ENCODE data around the gene JUN. TPM values are rescaled to one million over a fixed set of nuclear protein-coding genes. Genes with fewer than 3 reads are reported as not detected.

JUN gene
- total RNA-seq, 1 donor from 2014 or later: 54.8 TPM

DNA sequence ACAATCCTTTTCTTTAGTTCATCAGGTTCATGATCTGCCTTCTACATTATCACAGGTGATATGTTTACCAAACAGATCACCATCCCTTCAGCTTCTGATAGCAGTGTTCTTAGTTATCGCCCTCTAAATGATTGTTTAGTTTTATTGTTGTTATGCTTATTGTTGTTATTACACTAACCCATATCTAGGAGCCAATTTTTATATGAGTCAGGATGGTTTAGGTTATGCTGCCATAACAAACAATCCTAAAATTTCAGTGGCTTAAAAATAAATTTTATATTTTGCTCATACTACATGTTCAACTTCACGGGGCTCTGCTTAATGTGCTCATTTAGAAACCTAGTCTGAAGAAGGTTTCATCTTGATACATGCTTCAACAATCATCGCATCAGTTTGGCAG, 4.4 kb upstream of the JUN start:
- intact Hi-C loops (cut with DNase I): loop anchor here (10.0 kb wide), 3 partner anchors 97 to 267 kb away; no protein-coding TSS in a partner anchor
- ATAC-seq (ENCODE audit: poor library complexity): no peak
- no peak for DNase-seq

DNA sequence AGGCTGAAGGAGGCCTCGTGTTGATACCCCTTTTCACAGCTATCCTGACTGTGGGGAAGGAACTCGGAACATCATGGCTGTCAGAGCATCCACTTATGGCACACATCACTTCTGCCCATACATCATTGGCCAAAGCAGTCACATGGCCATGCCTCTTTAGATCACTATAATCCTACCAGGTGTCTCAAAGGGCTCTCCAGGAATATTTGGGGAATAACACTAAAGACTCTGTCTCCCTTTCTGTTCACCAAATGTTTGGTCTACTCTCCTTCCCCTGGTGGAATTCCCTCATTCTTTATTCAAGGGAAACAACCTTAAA, 3.0 kb upstream of the JUN start:
- intact Hi-C loops (cut with DNase I): loop anchor here (10.0 kb wide), 3 partner anchors 98 to 268 kb away; no protein-coding TSS in a partner anchor
- ATAC-seq (ENCODE audit: poor library complexity): no peak

DNA sequence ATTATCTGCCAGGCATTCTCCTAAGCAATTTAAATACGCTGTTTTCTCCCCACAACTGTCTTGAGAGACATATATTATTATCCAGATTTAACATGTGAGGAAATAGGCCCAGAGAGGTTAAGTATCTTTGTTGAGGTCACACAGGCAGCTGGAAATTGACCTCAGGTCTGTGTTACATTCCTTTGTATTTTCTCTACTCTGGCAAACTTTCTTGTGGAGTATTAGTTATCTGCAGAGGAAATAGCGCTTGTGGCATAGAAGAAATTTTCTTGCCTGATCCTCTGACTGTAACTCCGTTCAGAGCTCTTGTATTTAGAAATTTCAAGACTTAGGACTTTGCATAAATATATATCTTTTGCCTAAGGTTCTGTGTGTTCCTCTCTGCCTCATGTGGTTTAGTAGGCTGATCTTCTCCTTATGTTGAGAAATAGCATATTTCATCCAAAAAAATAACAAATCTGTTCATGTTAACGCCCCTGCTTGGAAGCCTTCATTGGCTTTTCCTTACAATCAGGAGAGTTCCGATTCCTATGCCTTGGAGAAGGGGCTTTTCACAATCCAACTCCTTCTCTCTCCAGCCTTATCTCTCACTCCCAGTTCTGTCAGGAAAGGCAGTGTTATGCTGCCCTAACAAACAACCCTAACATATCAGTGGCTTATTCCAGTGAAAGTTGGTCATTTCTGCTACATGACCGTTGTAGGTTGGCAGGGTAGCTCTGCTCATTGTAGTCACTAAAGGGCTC, 2.5 kb upstream of the JUN start:
- intact Hi-C loops (cut with DNase I): loop anchor here (10.0 kb wide), 3 partner anchors 98 to 268 kb away; no protein-coding TSS in a partner anchor
- DNase-seq: no peak
- no peak for ATAC-seq (ENCODE audit: poor library complexity)

More for the DNA sequence above, 3.0 kb upstream of the JUN start:
- DNase-seq: no peak

GRCh38 chr1:58785442-58786058, 1.7 kb upstream of the JUN start:
- intact Hi-C loops (cut with DNase I): loop anchor here (2.0 to 10.0 kb wide), 5 partner anchors 29 to 511 kb away; partner anchors contain the start of gene FGGY
- DNase-seq (peak; percentile 77), ATAC-seq (ENCODE audit: poor library complexity) (peak; percentile 21)

GRCh38 chr1:58784758-58785441, 1.1 kb upstream of the JUN start:
- intact Hi-C loops (cut with DNase I): loop anchor here (2.0 to 10.0 kb wide), 7 partner anchors 30 to 912 kb away; partner anchors contain the start of gene FGGY
- DNase-seq (peak; percentile 94), ATAC-seq (ENCODE audit: poor library complexity) (peak; percentile 37)

DNA sequence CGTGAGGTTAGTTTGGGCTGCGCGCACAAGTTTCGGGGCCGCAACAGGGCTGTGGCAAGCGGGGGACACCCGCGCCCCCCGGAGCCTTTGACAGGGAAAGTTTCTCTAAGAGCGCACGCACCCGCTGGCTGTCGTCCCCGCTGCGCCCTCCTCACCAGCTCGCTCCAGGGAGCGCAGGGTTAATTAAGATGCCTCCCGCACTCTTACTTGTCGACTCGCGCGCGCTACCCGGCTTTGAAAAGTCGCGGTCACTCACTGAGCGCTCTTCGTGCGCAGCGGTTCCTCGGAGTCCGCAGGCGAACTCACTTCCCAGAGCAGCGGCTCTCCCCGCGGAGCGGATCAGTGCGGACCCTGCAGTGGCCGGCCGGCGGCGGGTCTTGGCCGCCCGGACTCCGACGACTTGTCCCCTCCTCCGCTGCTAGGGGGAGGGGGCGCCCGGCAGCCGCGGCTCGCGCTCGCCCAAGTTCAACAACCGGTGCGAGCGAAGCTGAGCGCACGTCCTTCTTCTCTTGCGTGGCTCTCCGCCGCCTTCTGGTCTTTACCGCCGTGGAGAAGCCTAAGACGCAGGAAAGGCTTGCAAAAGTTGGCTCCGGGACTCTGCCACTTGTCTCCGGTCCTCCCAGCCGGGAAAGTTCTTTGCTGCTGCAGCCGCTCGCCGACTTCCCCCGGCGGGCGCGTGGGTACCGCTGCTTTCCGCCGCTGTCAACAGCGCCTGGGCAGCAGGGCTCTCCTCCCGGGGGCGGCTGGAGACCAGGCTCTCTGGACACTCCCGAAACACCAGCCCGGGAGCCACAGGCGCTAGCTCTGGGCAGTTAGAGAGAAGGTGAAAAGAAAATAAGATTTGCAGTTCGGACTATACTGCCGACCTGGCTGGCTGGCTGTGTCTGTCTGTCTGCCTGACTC, 506 bp downstream of the JUN start:
- DNase-seq (peak; percentile 70), ATAC-seq (ENCODE audit: poor library complexity) (peak; percentile 8)
- intact Hi-C loops (cut with DNase I): loop anchor here (5.0 to 10.0 kb wide), 5 partner anchors 101 to 914 kb away; no protein-coding TSS in a partner anchor

- intact Hi-C loops (cut with DNase I): loop anchor here (5.0 to 10.0 kb wide), 5 partner anchors 102 to 915 kb away; no protein-coding TSS in a partner anchor
- DNase-seq: peak; percentile 77
- ATAC-seq (ENCODE audit: poor library complexity): peak; percentile 1
Measured at GRCh38 chr1:58782178-58783089, 1.4 kb downstream of the JUN start.

DNA sequence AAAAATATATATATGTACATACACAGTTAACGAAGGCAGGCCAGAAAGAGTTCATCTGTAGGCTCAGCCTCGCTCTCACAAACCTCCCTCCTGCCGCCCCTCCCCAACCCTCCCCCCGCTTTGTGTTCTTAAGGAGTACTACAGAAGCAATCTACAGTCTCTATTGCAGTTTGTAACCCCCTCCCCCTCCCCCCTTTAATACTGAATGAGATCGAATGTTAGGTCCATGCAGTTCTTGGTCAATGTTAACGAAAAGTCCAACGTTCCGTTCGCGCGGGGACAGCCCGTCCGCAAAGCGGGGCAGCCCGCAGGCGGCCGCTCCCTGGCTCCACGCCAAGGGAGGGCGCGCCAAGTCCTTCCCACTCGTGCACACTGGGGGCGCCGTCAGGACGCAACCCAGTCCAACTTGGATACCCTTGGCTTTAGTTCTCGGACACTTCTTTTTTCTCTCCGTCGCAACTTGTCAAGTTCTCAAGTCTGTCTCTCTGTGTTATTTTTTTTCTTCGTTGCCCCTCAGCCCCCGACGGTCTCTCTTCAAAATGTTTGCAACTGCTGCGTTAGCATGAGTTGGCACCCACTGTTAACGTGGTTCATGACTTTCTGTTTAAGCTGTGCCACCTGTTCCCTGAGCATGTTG, 2.2 kb downstream of the JUN start:
- ATAC-seq (ENCODE audit: poor library complexity) (peak; percentile 16), DNase-seq (peak; percentile 83)
- intact Hi-C loops (cut with DNase I): loop anchor here (5.0 to 10.0 kb wide), 5 partner anchors 103 to 916 kb away; no protein-coding TSS in a partner anchor

DNA sequence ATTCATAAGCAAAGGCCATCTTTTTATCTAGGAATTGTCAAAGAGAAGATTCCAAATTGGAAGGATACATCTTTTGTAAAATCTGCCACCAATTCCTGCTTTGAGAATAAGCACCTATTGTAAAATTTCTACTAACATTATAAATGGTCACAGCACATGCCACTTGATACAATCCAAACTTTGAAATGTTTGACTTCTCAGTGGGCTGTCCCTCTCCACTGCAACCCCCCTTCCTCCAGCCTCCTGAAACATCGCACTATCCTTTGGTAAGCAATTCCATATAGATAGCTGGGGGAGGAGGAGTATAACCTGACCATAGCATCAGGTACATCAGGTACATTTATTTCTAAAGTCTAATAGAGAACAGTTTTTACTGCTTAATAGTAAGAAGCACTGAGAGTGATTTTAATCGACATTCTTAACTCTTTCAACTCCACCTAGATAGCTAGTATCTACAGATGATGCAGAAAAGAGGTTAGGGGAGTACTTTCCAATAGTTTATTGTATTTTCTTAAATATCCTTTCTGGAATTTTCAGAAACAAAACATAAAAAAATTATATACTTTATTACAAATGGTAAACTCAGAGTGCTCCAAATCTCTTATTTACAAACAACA, 2.9 kb downstream of the JUN start:
- ATAC-seq (ENCODE audit: poor library complexity) (no peak), DNase-seq (no peak)
- intact Hi-C loops (cut with DNase I): loop anchor here (5.0 to 10.0 kb wide), 5 partner anchors 104 to 916 kb away; no protein-coding TSS in a partner anchor

- intact Hi-C loops (cut with DNase I): loop anchor here (5.0 to 10.0 kb wide), 5 partner anchors 104 to 917 kb away; no protein-coding TSS in a partner anchor
- DNase-seq (no peak), ATAC-seq (ENCODE audit: poor library complexity) (no peak)
Measured at GRCh38 chr1:58780411-58780810, 3.4 kb downstream of the JUN start.

- DNase-seq: no peak
- intact Hi-C loops (cut with DNase I): loop anchor here (5.0 to 10.0 kb wide), 5 partner anchors 105 to 917 kb away; no protein-coding TSS in a partner anchor
- ATAC-seq (ENCODE audit: poor library complexity): no peak
Measured at GRCh38 chr1:58779801-58780382, 4.0 kb downstream of the JUN start.

DNA sequence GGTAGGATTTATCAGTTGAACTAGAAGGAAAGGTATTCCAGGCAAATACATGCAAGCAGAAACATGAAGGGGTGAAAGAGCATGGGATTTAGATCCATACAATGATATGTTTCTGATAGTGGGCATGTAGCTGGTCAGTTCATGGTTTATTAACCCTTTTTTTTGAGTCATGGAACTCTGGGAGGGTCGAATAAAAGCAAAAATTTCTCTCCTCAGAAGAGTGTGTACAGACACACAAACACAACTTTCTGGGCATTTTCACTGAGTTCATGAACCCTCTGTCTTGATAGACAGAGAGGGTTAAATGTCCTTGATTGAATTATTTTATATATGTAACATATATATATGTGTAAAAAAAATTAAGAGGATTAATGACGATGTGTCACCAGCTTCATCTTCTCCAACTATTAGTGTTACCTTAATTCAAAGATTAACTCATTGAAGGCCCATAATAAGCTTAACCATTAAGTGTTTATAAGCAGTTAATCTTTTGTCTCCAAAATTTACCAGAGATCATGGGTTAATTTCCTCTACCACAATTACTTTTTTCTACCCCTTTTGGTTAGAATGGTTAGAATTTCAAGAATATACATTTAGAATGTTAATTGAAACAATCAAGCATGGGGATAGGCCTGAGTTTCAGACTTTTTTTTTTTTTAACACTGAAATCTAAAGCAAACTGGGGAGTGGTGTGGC, 4.6 kb downstream of the JUN start:
- ATAC-seq (ENCODE audit: poor library complexity): no peak
- intact Hi-C loops (cut with DNase I): no loop called here

DNA sequence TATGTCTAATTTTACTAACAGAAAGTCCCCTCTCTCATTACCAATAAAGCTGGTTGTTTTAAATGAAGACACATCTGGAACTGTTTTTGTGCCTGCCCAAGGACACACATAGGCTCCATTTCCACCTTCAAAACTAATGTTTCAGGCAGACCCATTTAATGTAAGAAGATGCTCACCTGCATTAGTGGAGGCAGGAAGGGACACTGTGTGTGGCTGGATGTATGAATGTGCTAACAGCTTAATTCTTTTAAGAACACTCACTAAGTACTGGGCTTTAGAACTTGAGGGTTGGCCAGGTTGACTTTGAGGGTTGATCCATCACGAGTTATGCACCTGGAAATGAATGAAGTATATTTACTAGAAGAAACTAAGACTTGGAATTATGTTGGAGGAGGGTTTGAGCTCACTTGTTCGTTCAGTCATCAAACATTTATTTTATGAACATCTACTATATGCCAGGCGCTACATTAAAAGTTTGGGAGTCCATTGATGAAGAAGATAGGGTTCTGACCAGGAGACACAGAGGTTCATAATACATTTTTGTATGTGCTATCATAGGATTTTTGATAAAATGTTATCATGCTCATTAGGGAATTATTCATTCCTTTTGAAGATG, 5.4 kb downstream of the JUN start:
- no peak for DNase-seq
- intact Hi-C loops (cut with DNase I): no loop called here
- ATAC-seq (ENCODE audit: poor library complexity): no peak

More for the DNA sequence above, 4.6 kb downstream of the JUN start:
- DNase-seq: no peak

DNA sequence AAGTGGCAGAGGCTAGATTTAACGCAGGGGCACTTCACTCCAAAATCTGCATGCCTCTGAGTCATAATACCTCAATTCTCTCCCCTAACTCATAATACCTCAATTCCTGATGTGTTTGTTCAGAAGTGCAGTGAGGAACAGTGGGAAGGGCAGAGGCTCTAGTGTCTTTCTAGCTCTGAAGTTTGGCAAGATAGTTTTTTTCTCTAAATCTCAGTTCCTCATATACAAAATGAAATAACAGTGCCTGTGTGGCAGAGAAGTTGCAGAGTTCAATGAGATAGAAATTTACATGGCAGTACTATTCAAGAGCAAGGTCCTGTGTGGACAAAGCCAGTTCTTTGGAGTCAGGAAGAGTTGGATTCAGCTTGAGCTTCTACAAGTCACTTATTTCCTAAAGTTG, 9.8 kb downstream of the JUN start:
- no peak for ATAC-seq (ENCODE audit: poor library complexity)
- no peak for DNase-seq
- intact Hi-C loops (cut with DNase I): no loop called here

DNA sequence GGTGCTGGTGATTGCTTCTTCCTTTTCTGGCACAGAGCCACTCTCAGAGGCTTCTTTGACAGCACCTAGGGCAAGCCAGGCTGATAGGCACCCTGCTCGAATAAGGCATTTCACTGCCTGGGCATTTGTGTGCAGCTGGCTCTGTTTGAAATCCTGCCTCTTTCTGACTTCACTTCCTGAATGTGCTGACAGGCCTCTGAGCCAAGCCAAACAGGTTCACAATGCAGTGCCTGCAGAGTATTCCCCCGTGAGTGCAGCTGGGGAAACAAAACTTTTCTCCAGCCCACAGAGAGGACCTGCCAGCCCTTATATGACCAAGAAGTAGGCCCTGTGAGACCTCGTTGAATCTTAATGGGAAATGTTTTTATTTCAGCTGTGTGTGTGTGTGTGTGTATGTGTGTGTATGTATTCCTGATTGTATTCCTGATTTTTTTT, 10.4 kb downstream of the JUN start:
- DNase-seq (peak; percentile 63), ATAC-seq (ENCODE audit: poor library complexity) (peak; percentile 89)
- intact Hi-C loops (cut with DNase I): no loop called here
